Endometrial microvascular endothelial cells (primary cell): ENCODE results near the gene DNAH2. TPM values are rescaled to one million over a fixed set of nuclear protein-coding genes. Genes with fewer than 3 reads are reported as not detected.

ENCODE experiments used
- in situ Hi-C: cut with HindIII; loops from 2 replicates; pipeline ENCODE4 v1.10.0; 2017; ENCODE audit warnings: low sequenced_read_pairs, low pct_unique_long_range_greater_than_20kb; ENCODE audit errors: inconsistent ontology term
- total RNA-seq: library from RNA; depleted of rRNA; stranded (reverse); fragments of >200 nt; gene quantifications from one replicate; pipeline ENCODE4 v1.2.3, GENCODE V29; 2015; ENCODE audit errors: inconsistent ontology term

Gene DNAH2
- 1.1 TPM for total RNA-seq

GRCh38 chr17:7716901-7717755 lies at the start of gene DNAH2:
DNAH2 (plus strand) TSS chr17:7717744; CDS start chr17:7719735, 1,991 bp downstream.
- in situ Hi-C loops = no loop called here

- in situ Hi-C loops = no loop called here
Observed at GRCh38 chr17:7668482-7668881, 49.1 kb upstream of the DNAH2 start.

- in situ Hi-C loops = no loop called here
Observed at GRCh38 chr17:7673239-7673638, 44.3 kb upstream of the DNAH2 start.

GRCh38 chr17:7674934-7675333 lies 42.6 kb upstream of the DNAH2 start:
- in situ Hi-C loops = no loop called here

GRCh38 chr17:7676533-7676932 lies 41.0 kb upstream of the DNAH2 start:
- in situ Hi-C loops = no loop called here

GRCh38 chr17:7677388-7678067 lies 40.0 kb upstream of the DNAH2 start:
- in situ Hi-C loops = no loop called here

- in situ Hi-C loops = no loop called here
Observed at GRCh38 chr17:7684851-7685532, 32.6 kb upstream of the DNAH2 start.

- in situ Hi-C loops = no loop called here
Observed at GRCh38 chr17:7685533-7686221, 31.9 kb upstream of the DNAH2 start.

GRCh38 chr17:7686222-7687071 lies 31.1 kb upstream of the DNAH2 start:
- in situ Hi-C loops = no loop called here

GRCh38 chr17:7687072-7687907 lies 30.3 kb upstream of the DNAH2 start, which contains the start of gene TP53:
TP53 (minus strand) TSS chr17:7687490; CDS start chr17:7676594, 10,896 bp downstream.
- in situ Hi-C loops = no loop called here

GRCh38 chr17:7687908-7688807 lies 29.4 kb upstream of the DNAH2 start, which contains the start of gene WRAP53:
WRAP53 (plus strand) TSS chr17:7688477; CDS start chr17:7688649, 172 bp downstream.
- in situ Hi-C loops = no loop called here

GRCh38 chr17:7688808-7689316 lies 28.7 kb upstream of the DNAH2 start:
- in situ Hi-C loops = no loop called here

- in situ Hi-C loops = no loop called here
Observed at GRCh38 chr17:7695586-7695985, 22.0 kb upstream of the DNAH2 start.

GRCh38 chr17:7697828-7698588 lies 19.5 kb upstream of the DNAH2 start:
- in situ Hi-C loops = no loop called here

- in situ Hi-C loops = no loop called here
Observed at GRCh38 chr17:7700510-7700909, 17.0 kb upstream of the DNAH2 start.
